ENCODE measurements around the gene PLCL2.
"Not testable (repeated sequence)": the region's sequence is repeated elsewhere in the genome, so short reads cannot be mapped to it uniquely, and the experiment has no call there.

The PLCL2 gene

DNA sequence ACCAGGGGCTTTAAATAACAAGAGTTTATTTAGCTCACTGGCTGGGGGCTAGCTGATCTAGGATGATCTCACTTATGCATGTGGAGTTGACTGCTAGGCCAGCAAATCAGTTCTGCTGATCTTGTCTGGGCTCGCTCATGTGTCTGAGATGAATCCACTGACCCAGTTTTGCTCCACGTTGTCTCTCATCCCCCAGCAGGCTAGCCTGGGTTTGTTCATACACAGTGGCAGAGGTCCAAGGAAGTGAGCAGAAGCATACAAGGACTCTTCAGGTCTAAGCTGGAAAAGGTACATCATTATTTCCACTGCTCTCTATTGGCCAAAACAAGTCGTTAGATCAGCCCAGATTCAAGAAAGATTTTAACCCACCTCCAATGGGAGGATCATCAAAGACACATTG is 238.0 kb downstream of the PLCL2 start:
- ChIA-PET CTCF (no interaction called here), POLR2A (ENCODE audit: low non-redundant PET) (no interaction called here)
- TF ChIP-seq, protein P1, sequence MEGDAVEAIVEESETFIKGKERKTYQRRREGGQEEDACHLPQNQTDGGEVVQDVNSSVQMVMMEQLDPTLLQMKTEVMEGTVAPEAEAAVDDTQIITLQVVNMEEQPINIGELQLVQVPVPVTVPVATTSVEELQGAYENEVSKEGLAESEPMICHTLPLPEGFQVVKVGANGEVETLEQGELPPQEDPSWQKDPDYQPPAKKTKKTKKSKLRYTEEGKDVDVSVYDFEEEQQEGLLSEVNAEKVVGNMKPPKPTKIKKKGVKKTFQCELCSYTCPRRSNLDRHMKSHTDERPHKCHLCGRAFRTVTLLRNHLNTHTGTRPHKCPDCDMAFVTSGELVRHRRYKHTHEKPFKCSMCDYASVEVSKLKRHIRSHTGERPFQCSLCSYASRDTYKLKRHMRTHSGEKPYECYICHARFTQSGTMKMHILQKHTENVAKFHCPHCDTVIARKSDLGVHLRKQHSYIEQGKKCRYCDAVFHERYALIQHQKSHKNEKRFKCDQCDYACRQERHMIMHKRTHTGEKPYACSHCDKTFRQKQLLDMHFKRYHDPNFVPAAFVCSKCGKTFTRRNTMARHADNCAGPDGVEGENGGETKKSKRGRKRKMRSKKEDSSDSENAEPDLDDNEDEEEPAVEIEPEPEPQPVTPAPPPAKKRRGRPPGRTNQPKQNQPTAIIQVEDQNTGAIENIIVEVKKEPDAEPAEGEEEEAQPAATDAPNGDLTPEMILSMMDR (conservative IDR thresholded peaks at IDR 0.05; ENCODE audit: low read depth), result no peak
- no peak overlapping the region for H3K27ac ChIP-seq
- no peak for DNase-seq (ENCODE audit: low spot score)

DNA sequence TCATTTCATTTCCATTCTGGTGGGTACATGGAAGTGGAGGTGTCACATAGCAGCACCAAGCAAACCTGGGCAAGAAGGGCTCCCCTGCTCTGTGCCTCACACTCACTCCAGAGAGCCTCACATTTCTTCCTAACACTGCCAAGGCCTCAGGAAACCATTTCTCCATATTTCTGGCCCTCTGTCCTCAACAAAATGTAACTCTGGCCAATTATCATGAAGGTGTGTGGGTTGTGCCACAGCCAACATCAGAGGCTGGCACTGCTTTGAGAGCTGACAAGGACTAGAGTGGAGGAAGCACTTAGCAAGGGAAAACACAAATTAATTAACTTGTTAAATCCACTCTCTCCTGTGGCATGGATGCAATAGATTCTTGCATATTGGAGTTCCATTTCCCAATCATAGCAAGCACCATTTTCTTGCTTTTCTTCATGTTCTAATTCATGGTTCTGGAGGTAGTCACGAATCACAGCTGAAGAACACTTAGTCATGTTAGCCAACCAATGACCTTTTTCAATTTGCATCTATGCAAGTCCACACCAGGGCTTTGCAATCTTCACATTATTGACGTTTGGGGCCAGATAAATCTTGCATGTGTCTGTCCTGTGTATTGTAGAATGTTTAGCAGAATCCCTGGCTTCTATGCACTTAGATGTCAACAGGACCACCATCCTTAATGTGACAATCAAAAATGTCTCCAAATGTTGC is 241.1 kb downstream of the PLCL2 start:
- no peak overlapping the region for H3K27ac ChIP-seq
- POLR2A ChIA-PET (ENCODE audit: low non-redundant PET), result no interaction called here
- DNase-seq (ENCODE audit: low spot score), result no peak
- CTCF ChIA-PET, result interaction anchor here (0.6 kb wide), 1 partner anchor 1524 kb away, joined by 4 read pairs; no protein-coding TSS in a partner anchor
- TF ChIP-seq, protein P1 (conservative IDR thresholded peaks at IDR 0.05; ENCODE audit: low read depth), result no peak

GRCh38 chr3:17128671-17129070 is 243.9 kb downstream of the PLCL2 start:
- H3K27ac ChIP-seq; DNase-seq (ENCODE audit: low spot score); CTCF ChIA-PET; POLR2A ChIA-PET (ENCODE audit: low non-redundant PET): not testable (repeated sequence)

DNA sequence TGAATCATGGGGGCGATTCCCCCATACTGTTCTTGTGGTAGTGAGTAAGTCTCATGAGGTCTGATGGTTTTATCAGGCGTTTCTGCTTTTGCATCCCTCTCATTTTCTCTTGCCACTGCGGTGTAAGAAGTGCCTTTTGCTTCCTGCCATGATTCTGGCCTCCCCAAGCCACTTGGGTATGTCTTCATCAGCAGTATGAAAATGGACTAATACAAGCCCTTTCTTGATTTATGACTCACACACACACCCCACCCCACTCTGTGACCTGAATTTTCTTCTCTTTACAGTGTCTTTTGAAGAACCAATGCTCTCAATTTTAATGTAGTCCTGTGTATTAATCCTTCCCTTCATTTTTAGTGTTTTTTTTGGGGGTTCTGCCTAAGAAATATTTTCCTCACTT is 244.8 kb downstream of the PLCL2 start:
- CTCF ChIA-PET, result no interaction called here
- TF ChIP-seq, protein P1 (conservative IDR thresholded peaks at IDR 0.05; ENCODE audit: low read depth), result no peak
- no peak overlapping the region for H3K27ac ChIP-seq
- no peak for DNase-seq (ENCODE audit: low spot score)
- POLR2A ChIA-PET (ENCODE audit: low non-redundant PET), result no interaction called here

GRCh38 chr3:17130956-17131355 is 246.2 kb downstream of the PLCL2 start:
- ChIA-PET CTCF (interaction anchor here (0.5 kb wide), 1 partner anchor 183 kb away, joined by 3 read pairs; no protein-coding TSS in a partner anchor), POLR2A (ENCODE audit: low non-redundant PET) (no interaction called here)
- no peak for DNase-seq (ENCODE audit: low spot score)
- TF ChIP-seq, protein P1 (conservative IDR thresholded peaks at IDR 0.05; ENCODE audit: low read depth), result no peak
- no peak overlapping the region for H3K27ac ChIP-seq

GRCh38 chr3:17132286-17133115 is 247.7 kb downstream of the PLCL2 start:
- TF ChIP-seq, protein P1 (conservative IDR thresholded peaks at IDR 0.05; ENCODE audit: low read depth), result no peak
- ChIA-PET CTCF (no interaction called here), POLR2A (ENCODE audit: low non-redundant PET) (no interaction called here)
- no peak overlapping the region for H3K27ac ChIP-seq
- DNase-seq (ENCODE audit: low spot score), result no peak

Data from RWPE1 (cell line).